Endodermal cell (in vitro differentiated cells): Measurements from ENCODE around the gene TDRD10. TPM values are rescaled to one million over a fixed set of nuclear protein-coding genes. Genes with fewer than 3 reads are reported as not detected.
A peak's percentile ranks its signal among the peaks of the same experiment; 100 is the strongest.

Experiments used
- DNase-seq: peaks from one replicate; pipeline ENCODE4 v3.0.0-alpha.2; 2017
- H3K27ac ChIP-seq: 2 replicates; pipeline ENCODE4 v1.5.1; 2013; ENCODE audit warnings: mild to moderate bottlenecking, low read depth, low read length, moderate library complexity
- H3K27me3 ChIP-seq: 2 replicates; pipeline ENCODE4 v1.6.1; 2013; ENCODE audit warnings: mild to moderate bottlenecking, low read length, moderate library complexity; ENCODE audit not compliant: insufficient read depth, control insufficient read depth, poor library complexity, severe bottlenecking
- H3K36me3 ChIP-seq: 2 replicates; pipeline ENCODE4 v1.7.0; 2013; ENCODE audit warnings: mild to moderate bottlenecking, low read length, moderate library complexity; ENCODE audit not compliant: control insufficient read depth, insufficient read depth
- H3K4me1 ChIP-seq: one replicate; pipeline ENCODE4 v1.7.0; 2013; ENCODE audit warnings: low read length; ENCODE audit not compliant: control insufficient read depth, insufficient read depth
- H3K4me3 ChIP-seq: 2 replicates; pipeline ENCODE4 v1.5.1; 2013; ENCODE audit warnings: mild to moderate bottlenecking, low read length, moderate library complexity
- H3K9ac ChIP-seq: 2 replicates; pipeline ENCODE4 v1.6.1; 2013; ENCODE audit warnings: mild to moderate bottlenecking, low read length, moderate library complexity; ENCODE audit not compliant: poor library complexity, severe bottlenecking; ENCODE audit errors: extremely low read depth
- H3K9me3 ChIP-seq: 2 replicates; pipeline ENCODE4 v1.6.1; 2013; ENCODE audit warnings: mild to moderate bottlenecking, low read length, moderate library complexity; ENCODE audit not compliant: control insufficient read depth
- H3K27ac Mint-ChIP-seq: 2 replicates; pipeline ENCODE4 v1.8.0; 2020; ENCODE audit warnings: mixed read lengths
- H3K27me3 Mint-ChIP-seq: 2 replicates; pipeline ENCODE4 v1.8.0; 2021; ENCODE audit warnings: mild to moderate bottlenecking, mixed read lengths; ENCODE audit not compliant: insufficient read depth
- H3K36me3 Mint-ChIP-seq: 2 replicates; pipeline ENCODE4 v1.8.0; 2020; ENCODE audit warnings: low read depth, mixed read lengths
- H3K4me1 Mint-ChIP-seq: 2 replicates; pipeline ENCODE4 v1.8.0; 2020; ENCODE audit warnings: mixed read lengths
- H3K4me3 Mint-ChIP-seq: 2 replicates; pipeline ENCODE4 v1.8.0; 2020; ENCODE audit warnings: mild to moderate bottlenecking, moderate library complexity, mixed read lengths
- H3K9me3 Mint-ChIP-seq: 2 replicates; pipeline ENCODE4 v1.8.0; 2020; ENCODE audit warnings: mild to moderate bottlenecking, mixed read lengths
- CTCF ChIP-seq: fragments of 200-600 bp; sonication (generic); conservative IDR thresholded peaks from 2 replicates; pipeline ENCODE4 v1.5.0; 2021; ENCODE audit warnings: antibody characterized with exemption, mild to moderate bottlenecking
- WGBS, 2 experiments: methylation state at CpG; one replicate each; pipeline versions ENCODE4 v1.1.5 to v1.1.7; 2013; ENCODE audit warnings: missing lambda C conversion rate in 2 of 2, mixed read lengths in 1 of 2; ENCODE audit not compliant: insufficient coverage in 1 of 2, insufficient read length in 1 of 2; 5-methylcytosine and 5-hydroxymethylcytosine counted together
- total RNA-seq, 2 donors: library from RNA; stranded (reverse); fragmentation: NEBNext Ultra II Directional in 1 of 2; extraction: Animal tissue kit (Norgen Biotek cat#: 25700) in 1 of 2; gene quantifications; 2 replicates in 1 of 2; 3 replicates in 1 of 2; pipeline ENCODE4 v1.2.1, GENCODE V29; 2021

TDRD10 gene
- total RNA-seq, 2 donors from 2014 or later = not detected

GRCh38 chr1:154556422-154556821, 54.4 kb downstream of the TDRD10 start:
- 21 to 48% methylated on average over 2 to 4 of the region's 4 CpGs for WGBS, 2 experiments
- peak; percentile 70 for DNase-seq
- Mint-ChIP-seq H3K4me3 (peak overlapping the region; percentile 78), H3K36me3 (peaks cover 48% of the 10 kb centered on the region), H3K9me3 (no peaks in the 10 kb centered on the region), H3K4me1 (peaks cover 32% of the 10 kb centered on the region), H3K27me3 (no peaks in the 10 kb centered on the region), H3K27ac (peak overlapping the region; percentile 89)
- no peak for TF ChIP-seq CTCF
- Histone ChIP-seq H3K27me3 (no peaks in the 10 kb centered on the region), H3K27ac (no peak overlapping the region), H3K4me1 (peaks cover 12% of the 10 kb centered on the region), H3K9me3 (no peaks in the 10 kb centered on the region), H3K36me3 (peaks cover 46% of the 10 kb centered on the region), H3K4me3 (peak overlapping the region; percentile 91), H3K9ac (peak overlapping the region; percentile 50)

DNA sequence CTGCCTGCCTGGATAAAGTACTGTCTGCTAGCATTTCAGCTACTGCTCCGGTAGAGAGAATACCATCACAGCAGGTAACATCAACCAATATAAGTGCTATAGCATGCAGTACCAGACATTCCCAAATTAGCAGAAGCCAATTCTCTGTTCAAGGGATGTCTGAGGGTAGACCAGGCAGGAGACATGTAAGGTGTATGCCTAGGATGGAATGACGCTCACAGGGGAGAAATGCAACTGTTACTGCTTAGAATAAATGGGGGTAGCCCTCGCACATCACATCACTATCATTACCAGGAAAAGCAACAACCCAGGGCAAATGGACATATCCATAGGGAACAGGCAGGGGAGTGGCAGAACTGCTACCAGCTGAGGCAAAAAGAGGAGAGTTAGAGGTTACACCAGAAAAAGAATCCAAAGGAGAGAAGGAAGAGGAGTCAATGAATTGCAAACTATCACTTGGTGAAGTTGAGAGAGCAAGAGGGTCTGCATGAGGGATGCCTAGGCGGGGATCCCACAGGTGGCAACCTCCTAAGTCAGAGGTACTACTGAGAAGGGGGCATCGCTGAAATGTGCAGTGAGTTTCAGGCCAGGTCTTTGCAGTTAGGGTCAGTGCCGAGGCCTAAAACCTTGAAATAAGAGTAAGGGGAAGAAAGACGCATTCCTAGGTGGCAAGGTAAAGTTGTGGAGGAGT, 55.4 kb downstream of the TDRD10 start:
- Histone ChIP-seq H3K4me3 (peak overlapping the region; percentile 91), H3K9ac (peak overlapping the region; percentile 77), H3K27ac (no peak overlapping the region), H3K36me3 (peaks cover 37% of the 10 kb centered on the region), H3K9me3 (no peaks in the 10 kb centered on the region), H3K4me1 (peaks cover 12% of the 10 kb centered on the region), H3K27me3 (no peaks in the 10 kb centered on the region)
- DNase-seq = no peak
- no peak for TF ChIP-seq CTCF
- Mint-ChIP-seq H3K4me1 (peaks cover 35% of the 10 kb centered on the region), H3K36me3 (peaks cover 39% of the 10 kb centered on the region), H3K27me3 (no peaks in the 10 kb centered on the region), H3K27ac (peak overlapping the region; percentile 79), H3K9me3 (no peaks in the 10 kb centered on the region), H3K4me3 (peak overlapping the region; percentile 78)
- 24 to 28% methylated on average over 2 to 6 of the region's 7 CpGs for WGBS, 2 experiments

GRCh38 chr1:154557939-154558719, 56.1 kb downstream of the TDRD10 start, which contains the start of gene UBE2Q1:
UBE2Q1 (minus strand) TSS chr1:154558662; CDS start chr1:154558553, 109 bp downstream.
- 0 to 1% methylated on average over 8 to 64 of the region's 69 CpGs for WGBS, 2 experiments
- TF ChIP-seq CTCF = no peak
- peak within 1 kb of the TSS; percentile 78 for H3K4me3 Mint-ChIP-seq
- Histone ChIP-seq H3K36me3 (peaks cover 29% of the 10 kb centered on the region), H3K27ac (peak within 1 kb of the TSS; percentile 85), H3K4me3 (peak within 1 kb of the TSS; percentile 91), H3K9me3 (no peaks in the 10 kb centered on the region), H3K9ac (peak within 1 kb of the TSS; percentile 77), H3K27me3 (no peaks in the 10 kb centered on the region), H3K4me1 (peaks cover 12% of the 10 kb centered on the region)
- H3K9me3 Mint-ChIP-seq = no peaks in the 10 kb centered on the region
- H3K36me3 Mint-ChIP-seq = peaks cover 31% of the 10 kb centered on the region
- no peaks in the 10 kb centered on the region for H3K27me3 Mint-ChIP-seq
- peak; percentile 70 for DNase-seq
- peak within 1 kb of the TSS; percentile 90 for H3K27ac Mint-ChIP-seq
- H3K4me1 Mint-ChIP-seq = peaks cover 35% of the 10 kb centered on the region
